Hepatocyte (in vitro differentiated cells): ENCODE measurements around the gene ALOX5.

Experiments used
- CTCF ChIP-seq: fragments of 200-600 bp; sonication (generic); IDR thresholded peaks from 2 replicates; pipeline ENCODE4 v1.5.1; 2016; ENCODE audit warnings: antibody characterized with exemption, mild to moderate bottlenecking; ENCODE audit not compliant: poor library complexity
- EZH2 ChIP-seq: fragments of 200-600 bp; sonication (generic); IDR thresholded peaks from 2 replicates; pipeline ENCODE4 v1.6.1; 2016; ENCODE audit warnings: antibody characterized with exemption, mild to moderate bottlenecking, borderline replicate concordance
- EZH2phosphoT487 ChIP-seq: fragments of 200-600 bp; sonication (generic); IDR thresholded peaks from one replicate; pipeline ENCODE4 v1.6.1; 2018; ENCODE audit warnings: antibody characterized with exemption, mild to moderate bottlenecking, low read depth, moderate library complexity; ENCODE audit not compliant: unreplicated experiment, severe bottlenecking

GRCh38 chr10:45380903-45381620 is 7.0 kb downstream of the ALOX5 start:
- TF ChIP-seq EZH2 (no peak), EZH2phosphoT487 (no peak), CTCF (no peak)
